GM19324 (cell line): ENCODE data around the gene ZNF385D.

Experiments used
- ATAC-seq: cut with Tn5 transposase; IDR thresholded peaks from one replicate; pipeline ENCODE4 v1.9.1; 2021; ENCODE audit warnings: mild to moderate bottlenecking, moderate library complexity; ENCODE audit not compliant: unreplicated experiment, low FRiP score

Gene ZNF385D

DNA sequence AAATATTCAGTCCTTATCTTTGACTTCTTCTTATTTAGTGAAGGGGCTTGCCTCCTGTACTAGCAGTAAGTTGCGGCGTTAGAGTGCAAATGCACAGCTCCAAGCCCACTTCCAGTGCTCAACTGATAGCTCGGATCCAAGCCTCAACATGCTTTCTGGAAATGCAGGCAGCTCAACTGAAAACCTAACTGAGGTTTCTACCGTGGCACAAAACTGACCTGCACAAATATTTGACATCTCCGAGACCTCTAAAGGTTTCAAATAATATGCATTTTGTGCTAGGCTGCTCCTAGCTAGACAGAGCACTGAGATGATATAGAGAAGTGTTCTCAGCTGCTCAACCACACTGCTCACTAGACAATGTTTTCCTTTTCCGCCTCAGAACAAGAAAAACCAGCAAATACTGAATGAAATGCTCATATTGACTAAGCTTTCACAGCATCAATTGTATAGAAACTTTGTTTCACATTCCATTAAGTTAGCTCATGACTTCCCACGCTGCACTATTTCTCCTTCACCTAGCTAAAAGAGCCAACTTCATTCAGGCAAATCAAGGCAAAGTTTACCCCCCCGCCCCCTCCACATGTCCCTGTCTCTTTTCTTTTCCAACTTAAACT is 822 bp downstream of the ZNF385D start:
- no peak for ATAC-seq

DNA sequence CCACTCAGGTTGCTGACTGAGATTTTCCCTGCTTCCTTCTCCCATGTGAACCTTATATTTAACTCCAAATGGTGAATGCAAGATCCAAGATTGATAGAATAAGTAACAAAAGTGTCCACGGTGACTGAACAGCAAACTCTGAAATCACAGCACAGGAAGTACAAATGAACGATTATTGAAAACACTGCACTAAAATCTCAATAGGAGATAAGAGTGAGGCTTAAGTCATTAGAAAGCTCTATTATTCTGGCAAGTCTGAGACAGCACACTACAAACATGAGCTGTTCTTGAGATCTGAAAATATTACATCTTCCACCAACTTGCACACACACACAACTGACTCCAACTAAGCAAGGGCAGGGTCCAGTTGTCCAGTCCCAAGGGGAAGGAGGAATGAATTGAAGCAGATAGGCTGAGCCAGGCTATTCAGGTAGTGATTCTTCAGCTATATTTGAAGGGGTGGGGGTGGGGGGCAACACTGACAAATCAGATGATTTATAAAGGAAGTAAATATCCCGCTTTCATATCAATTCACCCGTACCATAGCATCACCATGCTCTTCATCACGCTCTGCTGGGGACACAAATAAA is 2.9 kb downstream of the ZNF385D start:
- no peak for ATAC-seq

DNA sequence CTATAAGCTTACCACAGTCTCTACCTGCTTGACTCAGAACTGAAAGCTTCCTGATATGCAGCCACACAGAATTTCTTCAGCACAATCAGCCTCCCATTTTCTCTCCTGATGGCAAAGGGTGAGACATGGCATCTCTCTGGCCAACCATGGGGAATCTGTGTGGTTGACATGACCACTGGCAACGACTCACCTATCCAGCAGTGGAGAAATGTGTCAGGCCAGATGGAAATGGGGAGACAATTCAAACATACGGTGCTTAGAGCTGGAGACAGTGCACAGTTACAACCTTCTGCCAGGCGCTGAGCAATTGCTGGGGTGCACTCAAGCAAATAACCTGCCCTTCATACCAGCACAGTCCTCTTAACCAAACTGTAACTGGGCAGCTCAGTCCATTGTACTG is 3.6 kb downstream of the ZNF385D start:
- no peak for ATAC-seq

DNA sequence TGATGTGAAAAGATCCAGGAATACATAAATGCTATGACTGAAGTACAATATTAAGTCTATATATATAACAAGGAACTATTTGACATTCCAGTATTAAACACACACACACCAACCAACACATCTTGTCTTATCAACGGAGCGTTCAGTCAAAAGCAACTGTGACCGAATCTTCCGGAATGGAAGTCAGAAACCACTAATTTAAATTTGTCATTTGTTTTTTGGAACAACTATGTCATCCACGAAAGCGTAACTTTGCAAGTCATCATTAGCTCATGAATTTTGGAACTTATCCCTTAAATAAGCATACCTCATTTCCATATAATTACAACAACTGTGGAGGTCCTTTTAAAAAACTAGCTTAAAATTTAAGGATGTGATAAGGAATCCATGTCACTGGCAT is 5.0 kb downstream of the ZNF385D start:
- ATAC-seq = no peak

DNA sequence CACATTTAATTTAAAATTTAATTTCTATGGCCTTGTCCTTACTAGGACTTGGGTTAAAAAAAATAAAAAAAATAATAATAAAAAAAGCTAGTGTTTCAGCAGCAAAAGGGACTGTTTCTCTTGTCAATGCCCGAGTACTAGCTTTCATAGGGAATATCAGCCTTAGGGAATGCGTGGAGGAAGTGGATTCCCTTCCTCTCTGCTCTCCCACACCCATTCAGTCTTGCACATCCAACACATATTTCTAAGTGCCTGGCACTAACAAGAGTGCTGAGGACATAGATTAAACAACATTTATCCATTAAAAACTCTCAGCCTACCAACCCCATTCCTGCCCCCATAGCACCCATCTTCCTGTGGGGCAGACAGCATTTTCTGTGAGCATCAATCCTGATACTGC is 6.2 kb downstream of the ZNF385D start:
- no peak for ATAC-seq

DNA sequence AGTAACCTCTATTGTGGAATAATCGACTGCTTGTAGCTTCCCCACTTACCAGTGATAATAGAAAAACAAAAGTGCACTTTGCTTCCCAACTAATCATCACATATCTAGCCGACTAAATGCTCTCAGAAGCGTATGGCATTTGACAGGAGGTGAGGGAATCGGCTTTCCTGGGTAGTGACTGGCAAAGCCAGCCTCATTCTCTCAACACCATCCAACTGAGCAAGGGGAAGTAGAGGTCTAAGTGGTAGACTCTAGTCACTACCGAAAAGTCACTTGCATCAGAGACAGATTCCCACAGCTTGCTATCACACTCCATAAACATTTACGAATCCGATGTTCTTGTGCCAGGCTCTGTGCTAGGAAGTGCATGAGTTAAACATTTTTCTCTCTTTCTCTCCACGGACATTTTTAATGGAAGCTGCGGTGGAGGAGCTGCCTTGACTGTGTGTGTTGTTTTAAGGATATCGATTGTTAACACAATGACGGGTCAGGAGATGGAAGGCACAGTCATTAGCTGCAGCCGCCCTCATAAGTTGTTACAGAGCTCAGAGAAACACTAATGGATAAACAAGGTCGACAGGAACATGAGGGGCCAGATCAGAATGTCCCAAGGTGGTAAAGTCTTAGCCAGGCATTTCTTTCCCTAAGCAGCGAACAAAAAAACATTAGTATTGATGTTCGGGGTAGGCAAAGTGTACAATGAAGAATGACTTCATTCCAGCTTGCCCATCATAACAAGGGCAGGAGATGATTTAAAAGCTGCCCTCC is 11.9 kb downstream of the ZNF385D start:
- no peak for ATAC-seq

DNA sequence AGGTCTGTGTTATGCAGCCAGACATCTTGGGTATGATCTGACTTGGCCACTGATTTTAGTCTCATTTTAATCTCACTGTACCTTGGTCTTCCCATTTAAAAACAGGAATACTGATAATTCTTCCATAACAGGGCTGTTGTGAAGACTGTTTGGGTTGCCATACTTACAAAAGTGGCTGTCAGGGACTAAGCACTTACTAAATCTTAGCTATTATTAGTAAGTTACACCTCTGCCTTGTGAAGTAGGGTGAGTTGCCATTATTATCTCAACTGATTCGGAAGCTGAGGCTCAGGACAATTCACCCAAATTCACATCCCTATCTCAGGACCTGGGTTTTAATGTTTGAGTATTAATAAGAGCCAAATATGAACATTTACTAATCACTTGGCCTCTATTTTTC is 12.7 kb downstream of the ZNF385D start:
- ATAC-seq = no peak

DNA sequence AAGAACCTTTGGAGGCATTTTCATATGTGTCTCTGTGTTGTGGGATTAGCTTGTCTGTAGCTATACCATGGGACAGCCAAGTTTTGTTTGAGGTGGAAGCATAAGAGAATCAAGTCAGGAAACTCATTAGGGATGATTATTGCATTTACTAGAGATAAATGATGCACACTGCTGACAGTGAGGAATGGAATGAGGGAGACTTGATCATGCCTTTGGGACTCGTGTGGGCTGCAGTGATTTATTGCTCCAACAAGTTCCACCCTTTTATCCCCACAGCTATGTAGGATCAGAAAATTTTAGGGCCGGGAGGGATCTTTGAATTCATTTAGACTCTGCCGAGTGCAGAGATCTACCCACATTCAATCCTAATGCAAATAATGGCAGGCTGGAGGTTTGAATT is 16.3 kb downstream of the ZNF385D start:
- no peak for ATAC-seq

DNA sequence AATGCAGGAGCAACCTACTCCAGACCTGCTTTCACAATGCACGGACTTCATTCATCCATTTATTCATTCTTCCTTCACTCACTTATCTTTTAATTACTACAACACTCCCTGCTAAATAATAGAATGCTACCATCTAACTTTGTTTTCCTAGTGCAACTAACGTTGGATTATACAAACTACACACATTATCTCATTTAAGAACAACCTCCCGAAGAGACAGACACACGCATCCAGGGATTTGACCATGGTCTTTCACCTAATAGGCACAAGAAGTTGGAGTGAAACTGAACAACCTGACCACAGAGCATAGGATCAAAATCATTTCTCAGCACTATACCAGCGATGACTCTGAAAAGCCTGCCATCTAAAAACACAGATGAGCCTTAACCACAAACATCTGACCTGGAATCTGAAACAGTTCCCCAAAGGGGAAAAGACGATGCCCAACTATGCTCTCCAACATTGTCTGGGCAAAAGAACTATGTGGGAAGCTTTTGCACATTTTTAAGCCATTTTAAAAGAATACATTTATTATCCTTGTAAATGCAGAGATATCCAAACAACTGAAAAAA is 21.0 kb downstream of the ZNF385D start:
- ATAC-seq = no peak

DNA sequence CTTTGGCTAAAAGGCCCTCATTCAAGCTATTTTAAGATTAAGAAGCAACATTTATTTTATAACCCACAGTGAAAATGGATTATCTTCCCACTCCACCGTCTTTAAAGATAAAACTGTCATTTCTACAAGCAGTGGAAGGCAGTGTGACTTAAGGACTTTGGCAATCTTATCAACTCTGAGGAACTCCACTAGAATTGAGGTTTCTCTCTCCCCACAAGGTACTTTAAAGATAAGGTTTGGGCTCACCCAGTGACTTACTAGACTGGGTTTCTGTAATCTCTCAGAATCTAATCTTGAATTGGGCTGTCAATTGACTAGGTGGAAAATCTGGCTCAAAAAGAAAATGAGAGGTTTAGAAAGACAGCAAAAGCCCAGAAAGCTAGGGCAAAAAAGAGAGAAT is 21.7 kb downstream of the ZNF385D start:
- no peak for ATAC-seq

DNA sequence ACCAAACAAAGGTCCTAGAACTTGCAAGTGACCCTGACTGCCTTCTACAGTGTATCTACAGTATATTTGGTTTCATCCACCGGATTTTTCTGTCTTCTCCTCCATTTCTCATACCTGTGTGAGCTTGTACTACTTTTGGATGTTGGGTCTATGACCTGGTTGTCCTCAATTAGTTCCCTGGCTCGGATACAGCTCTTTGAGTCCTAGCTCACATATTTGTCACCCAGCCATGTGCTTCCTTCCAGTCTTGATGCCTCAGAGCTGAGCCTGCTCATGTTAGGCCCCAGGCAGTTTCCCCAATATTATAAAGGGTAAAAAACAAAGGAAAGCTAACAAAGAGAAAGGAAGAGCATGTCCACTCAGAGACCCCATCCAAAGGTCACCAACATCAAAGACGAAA is 28.2 kb downstream of the ZNF385D start:
- ATAC-seq = no peak

DNA sequence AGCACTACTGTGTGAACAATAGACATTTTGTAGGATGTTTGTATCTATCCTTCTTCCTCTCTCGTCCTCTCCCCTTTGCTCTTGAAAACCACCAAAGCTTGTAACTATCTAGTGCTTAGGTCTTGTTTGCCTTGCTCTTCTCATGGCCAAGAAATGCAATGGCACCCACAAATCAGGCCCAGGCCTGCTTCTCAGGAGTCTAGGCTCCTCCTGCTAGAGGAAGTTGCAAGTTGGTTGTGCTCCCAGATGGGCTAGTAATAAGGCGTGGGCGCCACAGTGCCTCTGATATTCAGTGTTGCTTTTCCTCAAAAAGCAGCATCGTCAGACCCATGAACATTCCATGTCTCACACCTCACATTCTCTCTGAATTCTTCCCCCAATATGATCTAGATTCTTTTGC is 28.7 kb downstream of the ZNF385D start:
- ATAC-seq = no peak

DNA sequence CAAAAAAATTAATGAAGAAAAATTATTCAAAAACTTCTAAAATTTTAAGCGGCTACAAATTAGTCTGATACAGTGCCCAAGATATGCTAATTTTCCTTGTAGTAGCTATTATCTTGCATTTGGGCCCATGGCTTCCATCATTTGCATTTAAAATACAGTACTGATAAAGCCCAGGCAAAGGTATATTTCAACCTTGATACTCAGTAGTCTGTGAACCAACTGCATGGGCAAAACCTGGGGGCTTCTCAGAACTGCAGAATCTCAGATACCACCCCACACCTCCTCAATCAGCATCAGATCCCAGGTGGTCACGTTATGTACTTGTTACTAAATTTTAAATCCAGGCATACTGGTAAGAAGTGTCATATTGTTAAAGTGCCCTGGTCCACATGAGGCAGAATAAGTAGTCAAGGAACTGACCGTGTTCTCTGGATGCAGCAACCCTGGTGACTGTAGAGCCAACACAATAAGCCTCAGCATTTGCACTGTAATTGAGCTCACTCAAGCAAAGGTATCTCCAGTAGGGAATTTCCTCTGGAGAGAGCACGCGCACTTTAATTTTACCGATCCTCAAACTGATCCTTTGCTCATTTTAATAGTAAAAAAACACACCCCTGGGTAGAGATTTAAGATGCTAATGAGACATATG is 31.9 kb downstream of the ZNF385D start:
- ATAC-seq = no peak

DNA sequence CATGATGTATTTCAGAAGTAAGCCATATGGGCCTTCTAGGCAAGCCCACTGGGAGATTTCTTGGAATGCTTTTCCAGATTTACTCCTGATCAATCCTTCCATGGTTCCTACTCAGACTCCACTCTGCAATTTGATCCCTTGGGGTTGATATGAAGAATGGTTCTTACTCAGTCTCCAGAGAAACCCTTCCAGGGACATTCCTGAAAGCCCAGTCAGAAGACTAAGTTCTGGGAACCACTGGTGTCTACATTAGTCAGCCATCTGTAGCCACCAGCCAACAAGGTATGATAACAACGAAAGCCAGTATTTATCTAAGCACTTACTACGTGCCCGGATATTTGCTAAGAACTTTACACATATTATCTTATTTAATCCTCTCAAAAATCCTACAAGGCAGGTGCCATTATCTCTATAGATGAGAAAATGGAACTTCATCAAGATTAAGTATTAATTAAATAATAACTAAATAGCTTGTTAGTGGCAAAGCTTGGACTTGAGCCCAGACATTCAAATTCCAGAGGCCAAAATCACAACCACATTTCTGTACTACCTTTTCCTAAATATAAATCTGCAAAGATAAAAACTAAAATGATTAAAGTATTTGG is 32.7 kb downstream of the ZNF385D start:
- no peak for ATAC-seq

DNA sequence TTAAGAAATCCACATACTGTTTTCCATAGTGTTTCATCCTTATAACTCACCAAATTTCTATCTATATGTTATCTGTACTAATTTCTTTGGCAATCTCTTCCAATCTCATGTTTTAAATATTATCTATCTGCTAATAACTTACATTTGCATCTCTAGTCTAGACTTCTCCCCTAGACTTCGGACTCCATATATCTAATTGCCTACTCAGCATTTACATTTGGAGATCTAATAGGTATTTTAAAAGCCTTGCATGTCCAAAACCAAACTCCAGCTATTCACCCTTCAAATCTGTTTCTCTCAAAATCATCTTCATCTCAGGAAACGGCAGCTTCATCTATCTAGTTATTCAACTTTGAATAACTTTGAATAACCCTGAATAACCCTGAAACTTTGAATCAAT is 35.3 kb downstream of the ZNF385D start:
- no peak for ATAC-seq

DNA sequence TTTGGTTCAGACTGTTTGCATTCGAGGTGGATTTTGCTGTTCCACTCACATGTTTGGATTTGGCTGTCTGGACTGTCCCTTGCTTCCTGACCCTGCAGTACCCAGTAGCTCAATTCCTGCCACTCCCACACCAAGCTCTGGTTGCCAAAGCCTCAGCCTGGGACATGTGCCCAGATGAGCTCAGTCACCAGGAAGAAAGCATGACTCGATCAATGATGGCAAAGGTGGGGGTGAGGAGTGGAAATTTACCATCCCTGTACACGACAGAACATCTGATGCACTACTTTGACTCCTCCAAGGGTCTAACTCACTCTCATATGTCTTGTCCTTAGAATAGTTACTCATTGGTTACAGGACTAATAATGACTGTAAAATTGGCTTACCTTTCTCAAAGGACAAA is 45.2 kb downstream of the ZNF385D start:
- no peak for ATAC-seq

DNA sequence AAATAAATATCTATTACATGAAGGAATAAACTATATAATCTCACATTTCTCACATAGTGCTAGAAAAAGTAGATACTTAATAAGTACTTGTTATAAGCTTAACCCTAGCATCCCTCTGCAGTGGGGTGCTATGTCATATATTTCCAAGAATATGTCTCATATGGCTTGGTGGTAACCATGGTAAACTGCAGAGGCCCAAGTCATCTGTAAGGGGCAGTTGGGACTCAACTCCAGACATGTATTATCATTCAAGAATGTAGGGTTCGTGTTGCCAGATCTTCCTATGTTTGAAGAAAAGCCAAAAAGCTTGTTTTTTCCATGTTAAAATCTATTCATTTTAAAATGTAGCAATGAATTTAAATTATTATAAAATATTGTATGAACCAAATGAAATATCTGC is 46.2 kb downstream of the ZNF385D start:
- ATAC-seq = no peak

DNA sequence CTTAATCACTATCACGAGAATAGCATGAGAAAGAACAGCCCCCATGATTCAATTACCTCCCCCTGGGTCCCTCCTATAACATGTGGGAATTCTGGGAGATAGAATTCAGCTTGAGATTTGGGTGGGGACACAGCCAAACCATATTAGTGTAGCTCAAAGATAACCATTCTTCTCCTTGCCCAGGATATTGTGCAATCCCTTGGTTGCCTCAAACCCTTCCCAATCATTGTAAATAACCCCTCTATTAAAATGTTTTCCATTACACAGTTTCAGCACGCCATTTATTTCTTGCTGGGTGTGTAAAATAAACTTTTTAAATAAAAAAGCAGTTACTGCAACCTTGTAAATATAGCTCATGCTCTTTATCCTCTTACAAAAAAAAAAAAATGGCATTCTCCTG is 47.7 kb downstream of the ZNF385D start:
- ATAC-seq = no peak

DNA sequence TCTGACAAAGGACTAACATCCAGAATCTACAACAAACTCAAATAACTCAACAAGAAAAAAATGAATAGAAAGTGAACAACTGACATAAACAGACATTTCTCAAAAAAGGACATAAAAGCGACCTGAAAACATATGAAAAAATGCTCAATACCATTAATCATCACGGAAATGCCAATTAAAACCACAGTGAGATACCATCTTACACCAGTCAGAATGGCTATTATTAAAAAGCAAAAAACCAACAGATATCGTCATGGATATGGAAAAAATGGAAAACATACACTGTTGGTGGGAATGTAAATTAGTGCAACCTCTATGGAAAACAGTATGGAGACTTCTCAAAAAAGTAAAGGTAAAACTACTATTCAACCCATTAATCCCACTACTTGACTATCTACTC is 53.3 kb downstream of the ZNF385D start:
- ATAC-seq = no peak

DNA sequence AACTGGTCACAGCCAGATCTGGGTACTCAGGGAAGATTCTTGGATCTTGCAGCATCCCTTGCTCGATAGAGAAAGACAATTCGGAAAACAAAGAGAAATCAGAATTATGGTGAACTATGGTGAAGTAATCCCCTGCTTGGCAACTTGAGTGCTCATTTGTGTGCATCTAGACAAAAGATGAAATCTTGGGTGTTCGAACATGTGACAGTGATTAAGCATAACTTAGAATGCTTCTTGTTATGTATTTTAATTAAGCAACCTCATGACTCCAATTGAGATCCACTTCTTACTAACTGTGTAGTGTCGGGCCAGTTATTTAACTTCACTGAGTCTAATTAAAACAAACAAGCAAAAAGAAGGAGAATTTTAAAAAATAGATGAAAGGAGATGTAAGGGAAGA is 56.5 kb downstream of the ZNF385D start:
- no peak for ATAC-seq

DNA sequence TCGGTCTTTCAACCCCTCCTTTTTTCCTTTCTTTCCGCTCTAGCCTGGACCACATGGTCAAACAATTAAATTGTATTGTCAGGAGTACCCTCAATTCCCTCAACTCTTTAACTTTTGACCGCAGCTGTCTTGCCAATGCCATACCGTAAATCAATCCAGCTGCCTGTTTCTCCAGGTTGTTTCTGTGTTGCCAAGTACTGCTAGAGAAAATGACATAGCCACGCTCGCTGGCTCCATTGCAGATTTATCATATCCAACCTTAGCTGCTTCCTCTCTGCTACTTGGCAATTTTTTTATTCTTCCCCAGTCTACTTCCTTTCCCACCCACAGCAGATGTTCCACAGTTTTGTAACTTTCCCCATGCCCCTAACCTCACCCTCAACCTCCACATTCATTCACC is 60.0 kb downstream of the ZNF385D start:
- ATAC-seq = no peak
